ENCODE measurements around the gene BGLAP.

BGLAP gene

DNA sequence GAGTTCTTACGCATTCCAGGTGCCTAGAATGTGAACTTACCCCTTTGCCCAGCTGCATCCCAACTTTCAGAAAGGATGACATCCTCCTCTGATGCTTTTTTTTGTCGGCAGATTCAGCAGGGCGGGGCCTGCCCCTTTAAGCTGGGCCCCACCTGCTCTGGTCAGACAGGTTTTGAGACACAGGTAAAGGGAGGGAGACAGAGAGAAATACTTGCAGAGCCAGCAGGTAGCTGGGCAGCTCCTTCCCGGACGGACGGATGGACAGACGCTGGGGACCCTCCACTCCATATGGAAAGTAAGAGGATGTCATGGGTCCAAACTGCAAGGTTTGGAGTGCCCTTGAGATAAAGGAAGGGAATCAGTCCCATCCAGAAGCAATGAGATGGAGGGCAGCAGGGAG lies 42.1 kb downstream of the BGLAP start, which contains the start of gene TMEM79:
TMEM79 (plus strand) TSS at position 214 of the 400 bp plus-strand sequence. CDS start 902 bp downstream, outside the sequence.
- peak within 1 kb of the TSS; percentile 65 for H3K27ac ChIP-seq (ENCODE audit: poor library complexity, severe bottlenecking)
- H3K36me3 ChIP-seq (ENCODE audit: low read depth), result peaks cover 35% of the 10 kb centered on the region
- peak within 1 kb of the TSS; percentile 85 for H3K4me3 ChIP-seq (ENCODE audit: severe bottlenecking)
- H3K27me3 ChIP-seq (ENCODE audit: insufficient read depth, poor library complexity, severe bottlenecking), result no peaks in the 10 kb centered on the region
- ATAC-seq (ENCODE audit: low read depth), result peak; percentile 24; the same call in 1 of the 3 replicates
- peaks cover 14% of the 10 kb centered on the region for H3K4me1 ChIP-seq (ENCODE audit: insufficient read depth, poor library complexity, severe bottlenecking)
- H3K9me3 ChIP-seq (ENCODE audit: severe bottlenecking), result no peaks in the 10 kb centered on the region
- DNase-seq (ENCODE audit: low spot score), result no peak
- TF ChIP-seq, protein P1, sequence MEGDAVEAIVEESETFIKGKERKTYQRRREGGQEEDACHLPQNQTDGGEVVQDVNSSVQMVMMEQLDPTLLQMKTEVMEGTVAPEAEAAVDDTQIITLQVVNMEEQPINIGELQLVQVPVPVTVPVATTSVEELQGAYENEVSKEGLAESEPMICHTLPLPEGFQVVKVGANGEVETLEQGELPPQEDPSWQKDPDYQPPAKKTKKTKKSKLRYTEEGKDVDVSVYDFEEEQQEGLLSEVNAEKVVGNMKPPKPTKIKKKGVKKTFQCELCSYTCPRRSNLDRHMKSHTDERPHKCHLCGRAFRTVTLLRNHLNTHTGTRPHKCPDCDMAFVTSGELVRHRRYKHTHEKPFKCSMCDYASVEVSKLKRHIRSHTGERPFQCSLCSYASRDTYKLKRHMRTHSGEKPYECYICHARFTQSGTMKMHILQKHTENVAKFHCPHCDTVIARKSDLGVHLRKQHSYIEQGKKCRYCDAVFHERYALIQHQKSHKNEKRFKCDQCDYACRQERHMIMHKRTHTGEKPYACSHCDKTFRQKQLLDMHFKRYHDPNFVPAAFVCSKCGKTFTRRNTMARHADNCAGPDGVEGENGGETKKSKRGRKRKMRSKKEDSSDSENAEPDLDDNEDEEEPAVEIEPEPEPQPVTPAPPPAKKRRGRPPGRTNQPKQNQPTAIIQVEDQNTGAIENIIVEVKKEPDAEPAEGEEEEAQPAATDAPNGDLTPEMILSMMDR (IDR thresholded peaks at IDR 0.05; ENCODE audit: poor library complexity, severe bottlenecking), result no peak

DNA sequence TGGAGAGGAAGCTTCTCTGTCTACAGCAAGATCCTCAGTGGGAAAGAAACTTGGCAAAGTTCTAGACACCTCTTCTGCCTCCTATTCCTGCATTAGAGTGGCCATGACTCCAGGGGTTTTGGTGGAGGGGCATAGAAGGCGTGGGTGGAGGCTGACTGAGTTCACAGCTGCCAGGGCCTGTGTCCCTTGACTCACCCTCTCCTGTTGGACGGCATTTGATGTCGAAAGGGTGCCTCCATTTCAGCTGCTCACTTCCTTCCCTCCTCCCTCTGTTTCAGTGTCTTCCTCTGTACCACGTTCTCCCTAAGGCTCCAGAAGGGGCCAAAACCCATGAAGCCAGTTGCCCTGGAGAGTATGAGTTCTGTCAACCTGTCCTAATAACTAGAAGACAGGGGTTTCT lies 42.8 kb downstream of the BGLAP start:
- Histone ChIP-seq H3K4me3 (ENCODE audit: severe bottlenecking) (peak overlapping the region; percentile 85), H3K4me1 (ENCODE audit: insufficient read depth, poor library complexity, severe bottlenecking) (peaks cover 14% of the 10 kb centered on the region), H3K27ac (ENCODE audit: poor library complexity, severe bottlenecking) (peak overlapping the region; percentile 32), H3K36me3 (ENCODE audit: low read depth) (peaks cover 34% of the 10 kb centered on the region), H3K27me3 (ENCODE audit: insufficient read depth, poor library complexity, severe bottlenecking) (no peaks in the 10 kb centered on the region), H3K9me3 (ENCODE audit: severe bottlenecking) (no peaks in the 10 kb centered on the region)
- TF ChIP-seq, protein P1 (IDR thresholded peaks at IDR 0.05; ENCODE audit: poor library complexity, severe bottlenecking), result no peak
- ATAC-seq (ENCODE audit: low read depth) (no peak), DNase-seq (ENCODE audit: low spot score) (no peak)

DNA sequence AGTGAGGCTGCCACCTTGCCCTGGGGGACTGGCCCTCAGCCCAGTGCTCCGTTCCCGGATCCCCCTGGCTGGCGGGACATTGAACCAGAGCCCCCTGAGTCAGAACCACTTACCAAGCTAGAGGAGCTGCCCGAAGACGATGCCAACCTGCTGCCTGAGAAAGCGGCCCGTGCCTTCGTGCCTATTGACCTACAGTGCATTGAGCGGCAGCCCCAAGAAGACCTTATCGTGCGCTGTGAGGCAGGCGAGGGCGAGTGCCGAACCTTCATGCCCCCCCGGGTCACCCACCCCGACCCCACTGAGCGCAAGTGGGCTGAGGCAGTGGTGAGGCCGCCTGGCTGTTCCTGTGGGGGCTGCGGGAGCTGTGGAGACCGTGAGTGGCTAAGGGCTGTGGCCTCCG lies 43.5 kb downstream of the BGLAP start:
- peak overlapping the region; percentile 32 for H3K27ac ChIP-seq (ENCODE audit: poor library complexity, severe bottlenecking)
- no peaks in the 10 kb centered on the region for H3K9me3 ChIP-seq (ENCODE audit: severe bottlenecking)
- no peaks in the 10 kb centered on the region for H3K27me3 ChIP-seq (ENCODE audit: insufficient read depth, poor library complexity, severe bottlenecking)
- ATAC-seq (ENCODE audit: low read depth) (no peak), DNase-seq (ENCODE audit: low spot score) (no peak)
- peaks cover 14% of the 10 kb centered on the region for H3K4me1 ChIP-seq (ENCODE audit: insufficient read depth, poor library complexity, severe bottlenecking)
- TF ChIP-seq, protein P1 (IDR thresholded peaks at IDR 0.05; ENCODE audit: poor library complexity, severe bottlenecking), result no peak
- H3K4me3 ChIP-seq (ENCODE audit: severe bottlenecking), result no peak overlapping the region
- H3K36me3 ChIP-seq (ENCODE audit: low read depth), result peaks cover 34% of the 10 kb centered on the region

DNA sequence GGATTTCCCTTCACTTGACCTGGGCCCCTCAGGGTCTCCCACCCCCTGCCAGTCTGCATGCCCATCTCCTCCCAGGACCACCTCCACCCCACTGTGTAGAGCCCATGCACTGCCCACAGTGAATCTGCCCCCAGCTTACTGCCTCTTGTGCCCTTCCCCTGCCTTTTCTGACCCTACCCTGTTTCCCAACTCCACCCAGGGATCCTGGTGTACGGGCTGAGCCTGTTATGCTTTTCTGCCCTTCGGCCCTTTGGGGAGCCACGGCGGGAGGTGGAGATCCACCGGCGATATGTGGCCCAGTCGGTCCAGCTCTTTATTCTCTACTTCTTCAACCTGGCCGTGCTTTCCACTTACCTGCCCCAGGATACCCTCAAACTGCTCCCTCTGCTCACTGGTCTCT lies 44.1 kb downstream of the BGLAP start:
- Histone ChIP-seq H3K27ac (ENCODE audit: poor library complexity, severe bottlenecking) (no peak overlapping the region), H3K9me3 (ENCODE audit: severe bottlenecking) (no peaks in the 10 kb centered on the region), H3K36me3 (ENCODE audit: low read depth) (peaks cover 27% of the 10 kb centered on the region), H3K27me3 (ENCODE audit: insufficient read depth, poor library complexity, severe bottlenecking) (no peaks in the 10 kb centered on the region), H3K4me3 (ENCODE audit: severe bottlenecking) (no peak overlapping the region), H3K4me1 (ENCODE audit: insufficient read depth, poor library complexity, severe bottlenecking) (peaks cover 11% of the 10 kb centered on the region)
- ATAC-seq (ENCODE audit: low read depth) (no peak), DNase-seq (ENCODE audit: low spot score) (no peak)
- TF ChIP-seq, protein P1 (IDR thresholded peaks at IDR 0.05; ENCODE audit: poor library complexity, severe bottlenecking), result no peak

DNA sequence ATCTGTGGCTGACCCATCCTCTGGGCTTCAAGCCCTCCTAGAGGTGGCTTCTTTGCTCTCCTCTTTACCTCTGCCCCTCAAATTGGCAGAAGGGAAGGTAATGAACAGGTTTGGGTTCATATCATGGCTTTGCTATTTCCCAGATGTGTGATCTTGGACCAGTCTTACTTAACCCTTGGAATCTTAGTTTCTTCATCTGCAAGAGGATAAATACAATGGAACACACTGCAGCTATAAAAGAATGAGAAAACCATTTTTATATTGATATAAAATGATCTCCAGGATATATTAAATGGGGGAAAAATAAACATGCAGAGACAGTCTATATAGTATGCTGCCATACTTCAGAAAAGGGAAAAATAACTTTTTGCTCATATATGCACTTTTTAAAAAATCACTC lies 47.9 kb downstream of the BGLAP start:
- Histone ChIP-seq H3K36me3 (ENCODE audit: low read depth) (peaks cover 24% of the 10 kb centered on the region), H3K27ac (ENCODE audit: poor library complexity, severe bottlenecking) (no peak overlapping the region), H3K4me3 (ENCODE audit: severe bottlenecking) (no peak overlapping the region), H3K9me3 (ENCODE audit: severe bottlenecking) (no peaks in the 10 kb centered on the region), H3K4me1 (ENCODE audit: insufficient read depth, poor library complexity, severe bottlenecking) (no peaks in the 10 kb centered on the region), H3K27me3 (ENCODE audit: insufficient read depth, poor library complexity, severe bottlenecking) (no peaks in the 10 kb centered on the region)
- ATAC-seq (ENCODE audit: low read depth) (no peak), DNase-seq (ENCODE audit: low spot score) (no peak)
- TF ChIP-seq, protein P1 (IDR thresholded peaks at IDR 0.05; ENCODE audit: poor library complexity, severe bottlenecking), result no peak

Measured in RWPE2 (cell line).